HCT116 (cell line): ENCODE results near the gene GUCA2B. TPM values are rescaled to one million over a fixed set of nuclear protein-coding genes. Genes with fewer than 3 reads are reported as not detected.
A peak's percentile ranks its signal among the peaks of the same experiment; 100 is the strongest.

Experiments
- ATAC-seq: fragments of 200-7000 bp; cut with Tn5 transposase; 2 replicates; pipeline ENCODE4 v1.9.1; 2020; ENCODE audit warnings: mild to moderate bottlenecking, moderate library complexity
- BruUV-seq: library from RNA; stranded (reverse); fragments of 400-500 nt; replicated peaks from 2 replicates; lab custom pipeline; 2021; lab: Mats Ljungman, UMichigan
- CTCF ChIA-PET: fragments of 300-600 bp; sonication (Branson Sonifier 250); formaldehyde crosslinking; loops from one replicate; lab custom pipeline; 2021; ENCODE audit warnings: antibody characterized with exemption; lab: Charles Lee
- POLR2A ChIA-PET: fragments of 300-600, 350-600 bp; sonication (Branson Sonifier 250); formaldehyde crosslinking; loops from one replicate; lab custom pipeline; 2021; ENCODE audit warnings: antibody characterized with exemption; lab: Charles Lee
- RAD21 ChIA-PET, 2 experiments: fragments of 300-600 bp; sonication (Branson Sonifier 250); formaldehyde crosslinking; loops; one replicate each; lab custom pipeline; 2023; ENCODE audit warnings: low total read pairs in 2 of 2; ENCODE audit not compliant: uncharacterized antibody in 2 of 2, unreplicated experiment in 2 of 2, low non-redundant PET in 1 of 2; lab: Charles Lee
- DNase-seq: peaks from one replicate; pipeline ENCODE4 v3.0.0-alpha.2; 2010; ENCODE audit warnings: low read depth, low spot score
- H2AFZ ChIP-seq: fragments of 200-600 bp; shearing (Covaris generic), sonication (generic); 2 replicates; pipeline ENCODE4 v1.6.1; 2017; ENCODE audit warnings: low read depth, mixed run types, mixed read lengths, antibody characterized with exemption, low read length; ENCODE audit not compliant: poor library complexity, severe bottlenecking
- H3K27ac ChIP-seq: 2 replicates; pipeline ENCODE4 v1.5.1; 2012; ENCODE audit warnings: low read depth, low read length
- H3K27me3 ChIP-seq: fragments of 200-600 bp; sonication (generic); 2 replicates; pipeline ENCODE4 v1.6.1; 2016; ENCODE audit warnings: mixed run types, low read length, mixed read lengths; ENCODE audit not compliant: insufficient read depth
- H3K36me3 ChIP-seq, 2 experiments: fragments of 200-500 bp in 1 of 2; fragments of 200-600 bp in 1 of 2; sonication (Bioruptor generic) in 1 of 2; sonication (generic) in 1 of 2; 2 replicates each; pipeline versions ENCODE4 v1.5.1 to v1.6.1; 2014 to 2016; ENCODE audit warnings: low read length in 2 of 2, inconsistent platforms in 1 of 2, mixed read lengths in 1 of 2, mixed run types in 1 of 2; ENCODE audit not compliant: insufficient read depth in 2 of 2, control insufficient read depth in 1 of 2
- H3K4me1 ChIP-seq, 2 experiments: fragments of 200-600 bp in 1 of 2; sonication (generic) in 1 of 2; 2 replicates each; pipeline versions ENCODE4 v1.5.1 to v1.6.1; 2012 to 2017; ENCODE audit warnings: low read length in 2 of 2, inconsistent platforms in 1 of 2, mild to moderate bottlenecking in 1 of 2, mixed read lengths in 1 of 2, mixed run types in 1 of 2, moderate library complexity in 1 of 2; ENCODE audit not compliant: insufficient read depth in 2 of 2, control insufficient read depth in 1 of 2
- H3K4me2 ChIP-seq: fragments of 200-600 bp; sonication (generic); 2 replicates; pipeline ENCODE4 v1.6.1; 2017; ENCODE audit warnings: mixed run types, low read length, mixed read lengths
- H3K4me3 ChIP-seq, 2 experiments: fragments of 200-600 bp in 1 of 2; sonication (generic) in 1 of 2; replicated peaks in 1 of 2; 2 replicates each; pipeline ENCODE4 v1.5.1; 2011 to 2016; ENCODE audit warnings: low read length in 2 of 2, control low read depth in 1 of 2, low read depth in 1 of 2, mild to moderate bottlenecking in 1 of 2, mixed read lengths in 1 of 2, mixed run types in 1 of 2
- H3K79me2 ChIP-seq: fragments of 200-600 bp; sonication (generic); 2 replicates; pipeline ENCODE4 v1.6.1; 2017; ENCODE audit warnings: mild to moderate bottlenecking, mixed run types, low read length, moderate library complexity, mixed read lengths; ENCODE audit not compliant: insufficient read depth
- H3K9ac ChIP-seq: fragments of 200-600 bp; sonication (generic); 2 replicates; pipeline ENCODE4 v1.6.1; 2016; ENCODE audit warnings: low read length, mixed read lengths
- H3K9me2 ChIP-seq: fragments of 200-600 bp; sonication (generic), shearing (Covaris generic); 2 replicates; pipeline ENCODE4 v1.6.1; 2017; ENCODE audit warnings: mixed run types, mild to moderate bottlenecking, moderate library complexity; ENCODE audit not compliant: insufficient read depth
- H3K9me3 ChIP-seq, 2 experiments: fragments of 200-500 bp in 1 of 2; fragments of 200-600 bp in 1 of 2; sonication (Bioruptor generic) in 1 of 2; sonication (generic) in 1 of 2; 2 replicates each; pipeline ENCODE4 v1.6.1; 2014 to 2017; ENCODE audit warnings: low read length in 2 of 2, mixed read lengths in 2 of 2, inconsistent platforms in 1 of 2, low read depth in 1 of 2, mild to moderate bottlenecking in 1 of 2, mixed run types in 1 of 2, moderate library complexity in 1 of 2; ENCODE audit not compliant: control insufficient read depth in 1 of 2, insufficient read depth in 1 of 2
- H4K20me1 ChIP-seq: fragments of 200-600 bp; sonication (generic), shearing (Covaris generic); 2 replicates; pipeline ENCODE4 v1.6.1; 2017; ENCODE audit warnings: mixed run types, mild to moderate bottlenecking, moderate library complexity; ENCODE audit not compliant: insufficient read depth
- POLR2AphosphoS5 ChIP-seq: IDR thresholded peaks from 2 replicates; pipeline ENCODE4 v1.6.1; 2011; ENCODE audit warnings: mild to moderate bottlenecking, low read depth, low read length, moderate library complexity
- RAD21 ChIP-seq: IDR thresholded peaks from 2 replicates; pipeline ENCODE4 v1.6.1; 2012; ENCODE audit warnings: low read depth, mild to moderate bottlenecking
- SIN3A ChIP-seq: IDR thresholded peaks from 2 replicates; pipeline ENCODE4 v1.6.1; 2012; ENCODE audit warnings: low read depth
- YY1 ChIP-seq: IDR thresholded peaks from 2 replicates; pipeline ENCODE4 v1.6.1; 2011; ENCODE audit warnings: low read length, low read depth, moderate library complexity, mild to moderate bottlenecking; ENCODE audit not compliant: insufficient replicate concordance; ENCODE audit errors: extremely low read depth
- ZFX ChIP-seq: fragments of 450-650 bp; IDR thresholded peaks from 2 replicates; pipeline ENCODE4 v1.6.1; 2017
- ZNF274 ChIP-seq: fragments of 200-500 bp; sonication (Bioruptor generic); IDR thresholded peaks from 2 replicates; pipeline ENCODE4 v1.6.1; 2014; ENCODE audit warnings: mild to moderate bottlenecking, low read depth, low read length, inconsistent platforms
- intact Hi-C: fragments of 100-400 bp; cut with micrococcal nuclease; formaldehyde crosslinking; loops from 2 replicates; pipeline ENCODE4 v1.10.0; 2022
- total RNA-seq: library from RNA; stranded (reverse); gene quantifications from one replicate; pipeline ENCODE4 v1.2.1, GENCODE V29; 2021; ENCODE audit not compliant: unreplicated experiment
- TF ChIP-seq, protein P1 (sequence below), 3 experiments: fragments of 200-600 bp in 1 of 3; sonication (generic) in 1 of 3; IDR thresholded peaks in 2 of 3; conservative IDR thresholded peaks in 1 of 3; 2 replicates each; pipeline ENCODE4 v1.5.1; 2012 to 2017; ENCODE audit warnings: low read depth in 2 of 3, low read length in 2 of 3, antibody characterized with exemption in 1 of 3, borderline replicate concordance in 1 of 3, control low read depth in 1 of 3, mild to moderate bottlenecking in 1 of 3, mixed read lengths in 1 of 3, mixed run types in 1 of 3, moderate library complexity in 1 of 3; ENCODE audit not compliant: insufficient read depth in 1 of 3

GUCA2B gene
- total RNA-seq, 1 experiment from 2014 or later: not detected

- no peak overlapping the region for H3K4me3 ChIP-seq
- intact Hi-C loops: loop anchor here (10.0 kb wide), 2 partner anchors 558 to 912 kb away; no protein-coding TSS in a partner anchor
- H3K9me2 ChIP-seq: no peaks in the 10 kb centered on the region
- TF ChIP-seq ZFX (no peak), SIN3A (no peak), YY1 (no peak), ZNF274 (no peak), POLR2AphosphoS5 (no peak), RAD21 (peak; percentile 78)
- TF ChIP-seq, protein P1, sequence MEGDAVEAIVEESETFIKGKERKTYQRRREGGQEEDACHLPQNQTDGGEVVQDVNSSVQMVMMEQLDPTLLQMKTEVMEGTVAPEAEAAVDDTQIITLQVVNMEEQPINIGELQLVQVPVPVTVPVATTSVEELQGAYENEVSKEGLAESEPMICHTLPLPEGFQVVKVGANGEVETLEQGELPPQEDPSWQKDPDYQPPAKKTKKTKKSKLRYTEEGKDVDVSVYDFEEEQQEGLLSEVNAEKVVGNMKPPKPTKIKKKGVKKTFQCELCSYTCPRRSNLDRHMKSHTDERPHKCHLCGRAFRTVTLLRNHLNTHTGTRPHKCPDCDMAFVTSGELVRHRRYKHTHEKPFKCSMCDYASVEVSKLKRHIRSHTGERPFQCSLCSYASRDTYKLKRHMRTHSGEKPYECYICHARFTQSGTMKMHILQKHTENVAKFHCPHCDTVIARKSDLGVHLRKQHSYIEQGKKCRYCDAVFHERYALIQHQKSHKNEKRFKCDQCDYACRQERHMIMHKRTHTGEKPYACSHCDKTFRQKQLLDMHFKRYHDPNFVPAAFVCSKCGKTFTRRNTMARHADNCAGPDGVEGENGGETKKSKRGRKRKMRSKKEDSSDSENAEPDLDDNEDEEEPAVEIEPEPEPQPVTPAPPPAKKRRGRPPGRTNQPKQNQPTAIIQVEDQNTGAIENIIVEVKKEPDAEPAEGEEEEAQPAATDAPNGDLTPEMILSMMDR (IDR thresholded peaks at IDR 0.05 in 2 of 3, conservative IDR thresholded peaks at IDR 0.05 in 1 of 3; ENCODE audit: borderline replicate concordance in 1 of 3, insufficient read depth in 1 of 3, low read depth in 2 of 3, low read length in 2 of 3): peak; percentile 65 to 91 (median 89); a peak in 5 of 6 replicates
- no peaks in the 10 kb centered on the region for H3K79me2 ChIP-seq
- H3K27ac ChIP-seq: no peak overlapping the region
- ATAC-seq: peak; percentile 73
- TSS peak; percentile 5 for BruUV-seq
- H4K20me1 ChIP-seq: 0 out of 2 replicates have a peak, but pooled peaks cover 5% of the 10 kb centered on the region
- H3K27me3 ChIP-seq: no peaks in the 10 kb centered on the region
- no peak overlapping the region for H2AFZ ChIP-seq
- H3K4me1 ChIP-seq: peaks cover 0 to 12% of the 10 kb centered on the region in 2 experiments
- H3K36me3 ChIP-seq: peaks cover 0 to 10% of the 10 kb centered on the region in 2 experiments; a peak in 1 of 4 replicates
- H3K9me3 ChIP-seq: no peaks in the 10 kb centered on the region
- CTCF ChIA-PET: no interaction called here
- no peak overlapping the region for H3K4me2 ChIP-seq
- no peak overlapping the region for H3K9ac ChIP-seq
- POLR2A ChIA-PET: no interaction called here
- RAD21 ChIA-PET: no interaction called here
- DNase-seq: no peak
Observed at GRCh38 chr1:42176902-42177519, 23.8 kb downstream of the GUCA2B start.
